Mammary epithelial cell (primary cell): ENCODE data around the gene KRTAP29-1.

Experiments
- EZH2 ChIP-seq: IDR thresholded peaks from 2 replicates; pipeline ENCODE4 v1.6.1; 2012; ENCODE audit warnings: low read length, inconsistent platforms, borderline replicate concordance
- TF ChIP-seq, protein P1 (sequence below), 2 donors: IDR thresholded peaks in 1 of 2; conservative IDR thresholded peaks in 1 of 2; 2 replicates each; pipeline ENCODE4 v1.5.1; 2011 to 2012; ENCODE audit warnings: inconsistent platforms in 2 of 2, low read length in 2 of 2, mild to moderate bottlenecking in 2 of 2, control low read depth in 1 of 2, low read depth in 1 of 2; ENCODE audit not compliant: insufficient read depth in 1 of 2; ENCODE audit errors: extremely low read depth in 1 of 2

DNA sequence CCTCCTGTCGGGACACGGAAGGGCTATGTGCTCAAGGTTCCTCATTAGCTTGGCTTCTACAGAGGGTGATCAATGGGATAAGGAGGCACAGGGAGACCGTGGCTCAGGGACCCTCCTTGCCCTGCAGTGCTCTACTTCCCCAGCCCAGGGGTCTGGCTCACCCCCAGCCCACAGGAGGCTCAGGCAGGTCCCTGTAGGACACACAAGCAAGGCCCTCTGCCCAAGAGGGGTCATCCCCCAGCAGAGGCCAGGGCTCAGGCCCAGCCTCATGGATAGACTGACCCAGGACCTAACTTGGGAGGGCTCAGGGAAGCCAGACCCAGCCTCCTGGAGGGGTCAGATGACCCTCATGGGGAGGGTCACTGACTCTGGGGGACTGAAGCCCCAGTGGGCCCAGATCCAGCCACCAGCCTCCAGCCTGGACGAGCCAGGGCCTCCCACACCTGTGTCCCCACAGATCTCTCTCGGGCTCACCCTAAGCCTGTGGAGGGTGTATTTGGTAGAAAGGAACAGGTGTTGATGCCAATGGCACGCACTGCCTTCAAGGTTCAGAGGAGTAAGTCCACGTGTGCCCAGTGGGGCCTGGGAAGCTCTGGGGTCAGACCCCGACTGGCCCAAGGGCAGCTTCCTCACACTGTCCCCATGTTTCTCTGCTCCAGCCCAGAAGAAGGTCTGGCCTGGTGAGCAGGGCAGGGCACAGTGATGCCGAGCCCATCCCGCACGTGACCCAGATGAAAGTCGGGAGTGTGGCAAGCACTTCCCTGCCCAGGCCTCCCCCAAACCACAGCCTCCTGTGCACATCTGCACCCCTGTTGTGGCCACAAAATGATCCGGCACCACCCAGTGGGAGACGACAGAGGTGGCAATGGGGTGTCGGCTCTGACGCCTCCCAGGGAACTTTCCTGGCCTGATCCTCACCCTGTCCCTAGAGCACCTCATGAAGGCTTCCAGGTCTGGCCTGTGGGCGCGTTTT is 23.8 kb upstream of the KRTAP29-1 start:
- TF ChIP-seq, protein P1, sequence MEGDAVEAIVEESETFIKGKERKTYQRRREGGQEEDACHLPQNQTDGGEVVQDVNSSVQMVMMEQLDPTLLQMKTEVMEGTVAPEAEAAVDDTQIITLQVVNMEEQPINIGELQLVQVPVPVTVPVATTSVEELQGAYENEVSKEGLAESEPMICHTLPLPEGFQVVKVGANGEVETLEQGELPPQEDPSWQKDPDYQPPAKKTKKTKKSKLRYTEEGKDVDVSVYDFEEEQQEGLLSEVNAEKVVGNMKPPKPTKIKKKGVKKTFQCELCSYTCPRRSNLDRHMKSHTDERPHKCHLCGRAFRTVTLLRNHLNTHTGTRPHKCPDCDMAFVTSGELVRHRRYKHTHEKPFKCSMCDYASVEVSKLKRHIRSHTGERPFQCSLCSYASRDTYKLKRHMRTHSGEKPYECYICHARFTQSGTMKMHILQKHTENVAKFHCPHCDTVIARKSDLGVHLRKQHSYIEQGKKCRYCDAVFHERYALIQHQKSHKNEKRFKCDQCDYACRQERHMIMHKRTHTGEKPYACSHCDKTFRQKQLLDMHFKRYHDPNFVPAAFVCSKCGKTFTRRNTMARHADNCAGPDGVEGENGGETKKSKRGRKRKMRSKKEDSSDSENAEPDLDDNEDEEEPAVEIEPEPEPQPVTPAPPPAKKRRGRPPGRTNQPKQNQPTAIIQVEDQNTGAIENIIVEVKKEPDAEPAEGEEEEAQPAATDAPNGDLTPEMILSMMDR (conservative IDR thresholded peaks at IDR 0.05 in 1 of 2, IDR thresholded peaks at IDR 0.05 in 1 of 2; ENCODE audit: extremely low read depth in 1 of 2, insufficient read depth in 1 of 2, low read depth in 1 of 2, low read length in 2 of 2), result no peak
- TF ChIP-seq EZH2, result no peak
